ENCODE measurements around the gene YIPF2. TPM values are rescaled to one million over a fixed set of nuclear protein-coding genes. Genes with fewer than 3 reads are reported as not detected.

YIPF2 gene
- total and polyA plus RNA-seq, 10 of the 15 experiments (the other 5 are each of a cell fraction or from before 2014, with no cell fraction given) = 0.92 to 38.9 (median 17.6) TPM

DNA sequence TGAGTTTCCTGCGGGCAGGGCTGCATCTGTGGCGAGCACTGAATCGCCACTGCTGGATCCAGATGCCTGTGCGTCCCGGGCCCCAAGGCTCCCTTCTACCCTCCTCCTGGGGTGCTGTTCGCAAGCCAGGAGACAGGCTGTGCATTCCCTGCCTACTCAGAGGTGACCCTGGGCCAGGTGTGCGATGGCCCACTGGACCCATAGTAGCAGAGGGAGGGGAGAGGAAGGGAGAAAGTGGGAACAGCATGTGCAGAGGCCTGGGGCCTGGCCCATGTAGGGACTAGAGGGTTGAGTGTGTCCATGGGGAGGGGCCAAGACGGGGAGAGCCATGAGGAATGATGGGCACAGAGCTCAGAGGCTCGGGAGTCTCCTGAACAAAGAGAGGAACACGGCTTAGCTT lies 29.8 kb downstream of the YIPF2 start:
- ChIA-PET CTCF (interaction anchor here (0.6 kb wide), 1 partner anchor 867 kb away, joined by 3 read pairs; no protein-coding TSS in a partner anchor), RAD21 (ENCODE audit: unreplicated experiment) (no interaction called here), POLR2A (interaction anchor here (0.5 to 1.7 kb wide), 5 partner anchors 10 to 264 kb away, joined by 3 to 5 read pairs (median 5); no protein-coding TSS in a partner anchor), SMC1A (ENCODE audit: uncharacterized antibody, unreplicated experiment) (interaction anchor here (0.8 kb wide), 1 partner anchor 8 kb away, joined by 3 read pairs; no protein-coding TSS in a partner anchor)
- Histone ChIP-seq H3K27ac (ENCODE audit: control insufficient read depth, insufficient read depth) (no peak overlapping the region), H3K9ac (ENCODE audit: control insufficient read depth, insufficient read depth, low read length) (no peak overlapping the region), H3K79me2 (ENCODE audit: control insufficient read depth, insufficient read depth, low read length) (peaks cover 26% of the 10 kb centered on the region), H3K9me3 (replicated peaks; ENCODE audit: control insufficient read depth, insufficient read depth, low read length) (no peaks in the 10 kb centered on the region), H3K36me3 (ENCODE audit: control insufficient read depth in 2 of 2, insufficient read depth in 2 of 2, low read length in 1 of 2) (peaks cover 3 to 15% of the 10 kb centered on the region in 2 experiments), H4K20me1 (ENCODE audit: control insufficient read depth, insufficient read depth) (no peaks in the 10 kb centered on the region; the same call in none of the 2 replicates), H3K27me3 (replicated peaks in 1 of 2; ENCODE audit: control insufficient read depth in 2 of 2, insufficient read depth in 2 of 2, low read length in 1 of 2) (no peaks in the 10 kb centered on the region), H3K4me3 (no peak overlapping the region), H3K4me1 (ENCODE audit: control insufficient read depth, insufficient read depth, low read length) (peaks cover 4% of the 10 kb centered on the region; the same call in 1 of the 2 replicates), H2AFZ (ENCODE audit: control insufficient read depth, low read depth, low read length) (no peak overlapping the region), H3K4me2 (ENCODE audit: control insufficient read depth, insufficient read depth) (no peak overlapping the region)
- in situ Hi-C loops (cut with MboI) = no loop called here
- no TSS peak for BruUV-seq (replicated peaks)
- DNase-seq (ENCODE audit: low read depth, low spot score) (no peak), ATAC-seq (no peak), FAIRE-seq (no peak)
- 80% methylated on average over 10 of the region's 10 CpGs for WGBS (ENCODE audit: insufficient coverage, insufficient replicate concordance, low lambda C conversion rate, missing lambda C conversion rate)
- TF ChIP-seq EZH2 (IDR thresholded peaks at IDR 0.05; ENCODE audit: borderline replicate concordance, control insufficient read depth, low read depth, low read length) = no peak
- TF ChIP-seq POLR2A (IDR thresholded peaks at IDR 0.05; ENCODE audit: low read depth, low read length) = 0 out of 2 replicates have a peak, but pooled peaks have one; percentile 18
- intact Hi-C loops (cut with micrococcal nuclease; ENCODE audit: unreplicated experiment) = no loop called here

- in situ Hi-C loops (cut with MboI) (no loop called here), intact Hi-C loops (cut with micrococcal nuclease; ENCODE audit: unreplicated experiment) (no loop called here)
- BruUV-seq (replicated peaks) = no TSS peak
- CTCF ChIA-PET = interaction anchor here (1.2 kb wide), 1 partner anchor 23 kb away, joined by 3 read pairs; no protein-coding TSS in a partner anchor
- no peaks in the 10 kb centered on the region for H3K9me3 ChIP-seq (replicated peaks; ENCODE audit: control insufficient read depth, insufficient read depth, low read length)
- no peak overlapping the region for H3K27ac ChIP-seq (ENCODE audit: control insufficient read depth, insufficient read depth)
- no peak overlapping the region for H3K9ac ChIP-seq (ENCODE audit: control insufficient read depth, insufficient read depth, low read length)
- H3K4me3 ChIP-seq = no peak overlapping the region
- peaks cover 28% of the 10 kb centered on the region for H3K79me2 ChIP-seq (ENCODE audit: control insufficient read depth, insufficient read depth, low read length)
- no peak overlapping the region for H3K4me2 ChIP-seq (ENCODE audit: control insufficient read depth, insufficient read depth)
- RAD21 ChIA-PET (ENCODE audit: unreplicated experiment) = no interaction called here
- SMC1A ChIA-PET (ENCODE audit: uncharacterized antibody, unreplicated experiment) = no interaction called here
- WGBS (ENCODE audit: insufficient coverage, insufficient replicate concordance, low lambda C conversion rate, missing lambda C conversion rate) = 41% methylated on average over 7 of the region's 7 CpGs
- H3K4me1 ChIP-seq (ENCODE audit: control insufficient read depth, insufficient read depth, low read length) = peaks cover 4% of the 10 kb centered on the region; the same call in 1 of the 2 replicates
- ATAC-seq (no peak), DNase-seq (ENCODE audit: low read depth, low spot score) (no peak), FAIRE-seq (no peak)
- POLR2A ChIA-PET = no interaction called here
- H3K27me3 ChIP-seq (replicated peaks in 1 of 2; ENCODE audit: control insufficient read depth in 2 of 2, insufficient read depth in 2 of 2, low read length in 1 of 2) = no peaks in the 10 kb centered on the region
- TF ChIP-seq PAX8 (IDR thresholded peaks at IDR 0.05) (no peak), USF1 (IDR thresholded peaks at IDR 0.05; ENCODE audit: borderline replicate concordance, extremely low read length, insufficient read depth, low read depth, low read length) (no peak)
- TF ChIP-seq, protein P1, sequence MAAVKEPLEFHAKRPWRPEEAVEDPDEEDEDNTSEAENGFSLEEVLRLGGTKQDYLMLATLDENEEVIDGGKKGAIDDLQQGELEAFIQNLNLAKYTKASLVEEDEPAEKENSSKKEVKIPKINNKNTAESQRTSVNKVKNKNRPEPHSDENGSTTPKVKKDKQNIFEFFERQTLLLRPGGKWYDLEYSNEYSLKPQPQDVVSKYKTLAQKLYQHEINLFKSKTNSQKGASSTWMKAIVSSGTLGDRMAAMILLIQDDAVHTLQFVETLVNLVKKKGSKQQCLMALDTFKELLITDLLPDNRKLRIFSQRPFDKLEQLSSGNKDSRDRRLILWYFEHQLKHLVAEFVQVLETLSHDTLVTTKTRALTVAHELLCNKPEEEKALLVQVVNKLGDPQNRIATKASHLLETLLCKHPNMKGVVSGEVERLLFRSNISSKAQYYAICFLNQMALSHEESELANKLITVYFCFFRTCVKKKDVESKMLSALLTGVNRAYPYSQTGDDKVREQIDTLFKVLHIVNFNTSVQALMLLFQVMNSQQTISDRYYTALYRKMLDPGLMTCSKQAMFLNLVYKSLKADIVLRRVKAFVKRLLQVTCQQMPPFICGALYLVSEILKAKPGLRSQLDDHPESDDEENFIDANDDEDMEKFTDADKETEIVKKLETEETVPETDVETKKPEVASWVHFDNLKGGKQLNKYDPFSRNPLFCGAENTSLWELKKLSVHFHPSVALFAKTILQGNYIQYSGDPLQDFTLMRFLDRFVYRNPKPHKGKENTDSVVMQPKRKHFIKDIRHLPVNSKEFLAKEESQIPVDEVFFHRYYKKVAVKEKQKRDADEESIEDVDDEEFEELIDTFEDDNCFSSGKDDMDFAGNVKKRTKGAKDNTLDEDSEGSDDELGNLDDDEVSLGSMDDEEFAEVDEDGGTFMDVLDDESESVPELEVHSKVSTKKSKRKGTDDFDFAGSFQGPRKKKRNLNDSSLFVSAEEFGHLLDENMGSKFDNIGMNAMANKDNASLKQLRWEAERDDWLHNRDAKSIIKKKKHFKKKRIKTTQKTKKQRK (IDR thresholded peaks at IDR 0.05; ENCODE audit: low read depth, low read length) = no peak
- no peaks in the 10 kb centered on the region; the same call in none of the 2 replicates for H4K20me1 ChIP-seq (ENCODE audit: control insufficient read depth, insufficient read depth)
- peaks cover 3 to 15% of the 10 kb centered on the region in 2 experiments for H3K36me3 ChIP-seq (ENCODE audit: control insufficient read depth in 2 of 2, insufficient read depth in 2 of 2, low read length in 1 of 2)
- H2AFZ ChIP-seq (ENCODE audit: control insufficient read depth, low read depth, low read length) = no peak overlapping the region
These were observed 31.4 kb downstream of the YIPF2 start for GRCh38 chr19:10896851-10897526.
